K562 (cell line): Measurements from ENCODE around the gene ENTPD3. TPM values are rescaled to one million over a fixed set of nuclear protein-coding genes. Genes with fewer than 3 reads are reported as not detected.
A peak's percentile ranks its signal among the peaks of the same experiment; 100 is the strongest.

Experiments used
- ATAC-seq: fragments of 200-7000 bp; cut with Tn5 transposase; 3 replicates; pipeline ENCODE4 v1.9.1; 2020; ENCODE audit warnings: moderate library complexity
- BruUV-seq: library from RNA; stranded (reverse); fragments of 400-500 nt; replicated peaks from 2 replicates; lab custom pipeline; 2021; lab: Mats Ljungman, UMichigan
- CTCF ChIA-PET: fragments of 300-600 bp; formaldehyde crosslinking; extraction: SDS; loops from one replicate; lab custom pipeline; 2021; ENCODE audit warnings: low intra/inter-chr PET ratio; lab: Yijun Ruan, JAX
- POLR2A ChIA-PET: fragments of 300-600, 350-650 bp; sonication (Branson Sonifier 250); formaldehyde crosslinking; extraction: SDS; loops from one replicate; lab custom pipeline; 2021; ENCODE audit warnings: antibody characterized with exemption, inconsistent platforms; lab: Yijun Ruan, JAX
- DNase-seq, 4 experiments: peaks; one replicate each; pipeline versions ENCODE4 v3.0.0 to v3.0.0-alpha.2; 2011 to 2018; ENCODE audit warnings: low spot score in 3 of 4, mixed read lengths in 3 of 4; ENCODE audit errors: extremely low read depth in 1 of 4
- FAIRE-seq: peaks from 2 replicates; lab custom pipeline; 2011; peaks lifted over from hg19 to GRCh38; lab: Jason Lieb, UNC
- H2AFZ ChIP-seq: 2 replicates; pipeline ENCODE4 v1.6.0; 2011; ENCODE audit warnings: low read depth, low read length, control low read depth, inconsistent platforms
- H3K27ac ChIP-seq: fragments of 200-600 bp; 3 replicates; pipeline ENCODE4 v1.8.0; 2011; ENCODE audit warnings: low read depth, mild to moderate bottlenecking, control low read depth, inconsistent platforms, low read length, moderate library complexity, mixed read lengths; ENCODE audit errors: extremely low read depth
- H3K27me3 ChIP-seq, 2 experiments: fragments of 300-600 bp in 1 of 2; 2 replicates in 1 of 2; 3 replicates in 1 of 2; pipeline versions ENCODE4 v1.6.0 to v1.8.0; 2011; ENCODE audit warnings: inconsistent platforms in 2 of 2, low read length in 2 of 2, mild to moderate bottlenecking in 1 of 2, mixed read lengths in 1 of 2, moderate library complexity in 1 of 2; ENCODE audit not compliant: control insufficient read depth in 2 of 2, insufficient read depth in 2 of 2
- H3K36me3 ChIP-seq: fragments of 300-600 bp; 3 replicates; pipeline ENCODE4 v1.8.0; 2011; ENCODE audit warnings: mild to moderate bottlenecking, low read length, inconsistent platforms; ENCODE audit not compliant: control insufficient read depth, insufficient read depth
- H3K4me1 ChIP-seq, 2 experiments: fragments of 200-600 bp in 1 of 2; replicated peaks in 1 of 2; 2 replicates in 1 of 2; 3 replicates in 1 of 2; pipeline versions ENCODE4 v1.5.1 to v1.8.0; 2011; ENCODE audit warnings: inconsistent platforms in 2 of 2, low read length in 2 of 2, mild to moderate bottlenecking in 1 of 2, mixed read lengths in 1 of 2, moderate library complexity in 1 of 2; ENCODE audit not compliant: control insufficient read depth in 2 of 2, insufficient read depth in 2 of 2
- H3K4me2 ChIP-seq: 2 replicates; pipeline ENCODE4 v1.6.1; 2011; ENCODE audit warnings: low read length, control low read depth, inconsistent platforms, mixed read lengths; ENCODE audit not compliant: insufficient read depth
- H3K4me3 ChIP-seq: fragments of 200-600 bp; sonication (generic), shearing (Covaris generic); 2 replicates; pipeline ENCODE4 v1.5.1; 2016; ENCODE audit warnings: control low read depth, inconsistent platforms
- H3K79me2 ChIP-seq: fragments of 200-600 bp; 3 replicates; pipeline ENCODE4 v1.8.0; 2011; ENCODE audit warnings: low read length, inconsistent platforms; ENCODE audit not compliant: control insufficient read depth, insufficient read depth
- H3K9ac ChIP-seq, 2 experiments: 2 replicates each; pipeline versions ENCODE4 v1.6.0 to v1.6.1; 2011; ENCODE audit warnings: low read depth in 2 of 2, low read length in 2 of 2, control low read depth in 1 of 2, inconsistent platforms in 1 of 2, mild to moderate bottlenecking in 1 of 2, mixed read lengths in 1 of 2; ENCODE audit not compliant: insufficient read depth in 1 of 2
- H3K9me1 ChIP-seq: one replicate; pipeline ENCODE4 v1.6.0; 2011; ENCODE audit warnings: inconsistent platforms, mild to moderate bottlenecking, low read length, moderate library complexity; ENCODE audit not compliant: control insufficient read depth, insufficient read depth
- H3K9me3 ChIP-seq: replicated peaks from 2 replicates; pipeline ENCODE4 v1.5.1; 2011; ENCODE audit warnings: low read depth, low read length, inconsistent platforms; ENCODE audit not compliant: control insufficient read depth, insufficient read depth
- H4K20me1 ChIP-seq: replicated peaks from 2 replicates; pipeline ENCODE4 v1.6.1; 2011; ENCODE audit warnings: low read length, inconsistent platforms, mixed read lengths; ENCODE audit not compliant: control insufficient read depth, insufficient read depth
- FOXJ2 ChIP-seq: fragments of 200-800 bp; sonication (Bioruptor generic); IDR thresholded peaks from 2 replicates; pipeline ENCODE4 v1.6.1; 2016; ENCODE audit warnings: missing genetic modification characterization, missing compliant biosample characterization
- PRPF4 ChIP-seq: fragments of 200-400 bp; formaldehyde crosslinking; IDR thresholded peaks from one replicate; pipeline ENCODE4 v1.6.1; 2017; ENCODE audit warnings: low read length, low read depth, mild to moderate bottlenecking; ENCODE audit not compliant: insufficient read depth, poor library complexity, severe bottlenecking
- ZNF134 ChIP-seq: fragments of 250-450 bp; sonication (Bioruptor Pico); conservative IDR thresholded peaks from 2 replicates; pipeline ENCODE4 v1.4.0; 2020
- ZNF512 ChIP-seq: IDR thresholded peaks from 2 replicates; pipeline ENCODE4 v1.6.1; 2016; ENCODE audit warnings: missing genetic modification characterization, missing compliant biosample characterization
- WGBS: fragments of 100-300 bp; shearing (Covaris generic); methylation state at CpG from one replicate; pipeline ENCODE4 v1.1.6; 2016; ENCODE audit warnings: low coverage, mixed read lengths; ENCODE audit not compliant: insufficient coverage; ENCODE audit errors: missing lambda C conversion rate; 5-methylcytosine and 5-hydroxymethylcytosine counted together
- in situ Hi-C: fragments of 300-500 bp; cut with MboI; formaldehyde crosslinking; loops from 4 replicates; pipeline ENCODE4 v1.15.0; 2018; ENCODE audit warnings: inconsistent platforms, mixed read lengths
- intact Hi-C: fragments of 100-400 bp; cut with micrococcal nuclease; formaldehyde crosslinking; loops from 2 replicates; pipeline ENCODE4 v1.14.2; 2022
- polyA plus RNA-seq, 8 experiments: library from polyadenylated mRNA; depleted of rRNA in 4 of 8; stranded (reverse) in 5 of 8; unstranded in 3 of 8; fragments of >200 nt; fragmentation: Nextera tagmentation in 2 of 8; fragmentation: Illumina TruSeq in 1 of 8; extraction: Ambion mirVana in 2 of 8; extraction: Trizol in 1 of 8; gene quantifications; 2 replicates each; pipeline versions ENCODE4 v1.2.1 to v1.2.3, GENCODE V29; 2011 to 2014; ENCODE audit warnings: inconsistent platforms in 1 of 8, missing spikeins in 1 of 8
- total RNA-seq, 7 experiments: library from RNA; depleted of rRNA in 6 of 7; stranded (reverse); fragments of >200 nt in 6 of 7; fragmentation: Illumina TruSeq in 2 of 7; extraction: Trizol in 2 of 7; gene quantifications; 2 replicates each; pipeline versions ENCODE4 v1.2.1 to v1.2.3, GENCODE V29; 2011 to 2021; ENCODE audit warnings: low replicate concordance in 1 of 7

The ENTPD3 gene
- total and polyA plus RNA-seq, 9 of the 15 experiments (the other 6 are each of a cell fraction or from before 2014, with no cell fraction given) = 0.23 to 2.1 (median 0.58) TPM

- H3K9me3 ChIP-seq = no peaks in the 10 kb centered on the region
- intact Hi-C loops (no loop called here), in situ Hi-C loops (no loop called here)
- no TSS peak for BruUV-seq
- H3K9me1 ChIP-seq = no peaks in the 10 kb centered on the region
- TF ChIP-seq ZNF512 (tag) = no peak
- TF ChIP-seq FOXJ2 (tag) = 0 out of 2 replicates have a peak, but pooled peaks have one; percentile 56
- no peak for ATAC-seq
- H4K20me1 ChIP-seq = no peaks in the 10 kb centered on the region
- H3K4me1 ChIP-seq = no peaks in the 10 kb centered on the region
- H3K4me3 ChIP-seq = no peak overlapping the region
- WGBS = 16% methylated on average over 4 of the region's 4 CpGs
- H3K4me2 ChIP-seq = no peak overlapping the region
- no peak overlapping the region for H2AFZ ChIP-seq
- CTCF ChIA-PET = no interaction called here
- DNase-seq = no peak
- no peak overlapping the region for H3K9ac ChIP-seq
- no peaks in the 10 kb centered on the region for H3K27me3 ChIP-seq
- no peaks in the 10 kb centered on the region for H3K79me2 ChIP-seq
- POLR2A ChIA-PET = interaction anchor here (0.9 to 1.3 kb wide), 3 partner anchors 21 to 68 kb away, joined by 3 read pairs; no protein-coding TSS in a partner anchor
- FAIRE-seq = no peak
- no peaks in the 10 kb centered on the region for H3K36me3 ChIP-seq
- no peak overlapping the region for H3K27ac ChIP-seq
These were observed 10.1 kb downstream of the ENTPD3 start for GRCh38 chr3:40397129-40397528.

- no peak overlapping the region for H3K9ac ChIP-seq
- BruUV-seq = no TSS peak
- no peaks in the 10 kb centered on the region; a peak in 1 of 5 replicates for H3K4me1 ChIP-seq
- WGBS = 44% methylated on average over 4 of the region's 4 CpGs
- in situ Hi-C loops = no loop called here
- POLR2A ChIA-PET = no interaction called here
- H4K20me1 ChIP-seq = no peaks in the 10 kb centered on the region
- no peaks in the 10 kb centered on the region for H3K9me1 ChIP-seq
- H3K9me3 ChIP-seq = no peaks in the 10 kb centered on the region
- TF ChIP-seq ZNF134 (CRISPR knock-in tag) (peak; percentile 68), PRPF4 (no peak)
- no peaks in the 10 kb centered on the region for H3K36me3 ChIP-seq
- no peak overlapping the region for H3K27ac ChIP-seq
- H3K27me3 ChIP-seq = no peaks in the 10 kb centered on the region
- DNase-seq (no peak), ATAC-seq (no peak), FAIRE-seq (no peak)
- no peaks in the 10 kb centered on the region for H3K79me2 ChIP-seq
- CTCF ChIA-PET = no interaction called here
- no peak overlapping the region for H3K4me2 ChIP-seq
- H3K4me3 ChIP-seq = no peak overlapping the region
- intact Hi-C loops = no loop called here
- H2AFZ ChIP-seq = no peak overlapping the region
These were observed 10.9 kb downstream of the ENTPD3 start for GRCh38 chr3:40397912-40398311.
